ENCODE measurements around the gene DUXB. TPM values are rescaled to one million over a fixed set of nuclear protein-coding genes. Genes with fewer than 3 reads are reported as not detected.

DUXB gene
- total and polyA plus RNA-seq, 2 experiments from 2014 or later, result not detected

DNA sequence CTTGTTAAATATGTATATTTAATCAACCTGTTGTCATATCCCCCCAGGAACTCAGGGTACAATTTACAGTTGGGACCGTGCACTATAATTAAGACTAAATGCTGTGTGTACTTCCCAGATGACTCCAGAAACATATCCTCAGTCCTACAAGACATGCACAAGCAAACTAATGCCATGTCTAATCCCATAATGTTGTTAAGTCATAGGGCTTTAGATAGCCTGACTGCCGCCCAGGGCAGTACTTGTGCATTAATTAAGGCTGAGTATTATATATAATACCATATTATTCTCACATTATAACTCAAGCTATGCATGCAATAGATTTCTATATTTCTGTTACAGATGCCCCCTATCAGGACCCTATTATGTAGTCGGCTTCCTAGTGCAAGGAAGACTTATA, 45.1 kb upstream of the DUXB start:
- H3K4me1 Mint-ChIP-seq, result no peaks in the 10 kb centered on the region
- no peaks in the 10 kb centered on the region for H3K27me3 Mint-ChIP-seq (ENCODE audit: insufficient read depth, low read depth, poor library complexity)
- peaks cover 23% of the 10 kb centered on the region; the same call in 2 of the 3 replicates for H3K36me3 Mint-ChIP-seq (ENCODE audit: low read depth)
- no peaks in the 10 kb centered on the region for H3F3A ChIP-seq (replicated peaks; ENCODE audit: low read depth)
- H3K4me3 ChIP-seq, result no peak overlapping the region
- H3K4me2 ChIP-seq, result no peak overlapping the region
- H4K20me1 ChIP-seq (replicated peaks; ENCODE audit: insufficient read depth), result no peaks in the 10 kb centered on the region
- H3K4me3 Mint-ChIP-seq, result no peak overlapping the region
- DNase-seq (ENCODE audit: low spot score) (no peak), ATAC-seq (no peak)
- no peaks in the 10 kb centered on the region for H3K79me2 ChIP-seq (replicated peaks; ENCODE audit: insufficient read depth)
- no peak overlapping the region for H2AFZ ChIP-seq
- TF ChIP-seq CREB1 (CRISPR knock-in tag; IDR thresholded peaks at IDR 0.05; ENCODE audit: low read depth), result no peak
- no peak for TF ChIP-seq ZNF114 (CRISPR knock-in tag; IDR thresholded peaks at IDR 0.05)
- TF ChIP-seq NANOG (IDR thresholded peaks at IDR 0.05; ENCODE audit: borderline replicate concordance), result no peak
- TF ChIP-seq POLR2AphosphoS5 (IDR thresholded peaks at IDR 0.05; ENCODE audit: low read depth), result no peak
- TF ChIP-seq, protein P1, sequence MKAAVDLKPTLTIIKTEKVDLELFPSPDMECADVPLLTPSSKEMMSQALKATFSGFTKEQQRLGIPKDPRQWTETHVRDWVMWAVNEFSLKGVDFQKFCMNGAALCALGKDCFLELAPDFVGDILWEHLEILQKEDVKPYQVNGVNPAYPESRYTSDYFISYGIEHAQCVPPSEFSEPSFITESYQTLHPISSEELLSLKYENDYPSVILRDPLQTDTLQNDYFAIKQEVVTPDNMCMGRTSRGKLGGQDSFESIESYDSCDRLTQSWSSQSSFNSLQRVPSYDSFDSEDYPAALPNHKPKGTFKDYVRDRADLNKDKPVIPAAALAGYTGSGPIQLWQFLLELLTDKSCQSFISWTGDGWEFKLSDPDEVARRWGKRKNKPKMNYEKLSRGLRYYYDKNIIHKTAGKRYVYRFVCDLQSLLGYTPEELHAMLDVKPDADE (IDR thresholded peaks at IDR 0.05), result no peak
- TF ChIP-seq, protein P2, sequence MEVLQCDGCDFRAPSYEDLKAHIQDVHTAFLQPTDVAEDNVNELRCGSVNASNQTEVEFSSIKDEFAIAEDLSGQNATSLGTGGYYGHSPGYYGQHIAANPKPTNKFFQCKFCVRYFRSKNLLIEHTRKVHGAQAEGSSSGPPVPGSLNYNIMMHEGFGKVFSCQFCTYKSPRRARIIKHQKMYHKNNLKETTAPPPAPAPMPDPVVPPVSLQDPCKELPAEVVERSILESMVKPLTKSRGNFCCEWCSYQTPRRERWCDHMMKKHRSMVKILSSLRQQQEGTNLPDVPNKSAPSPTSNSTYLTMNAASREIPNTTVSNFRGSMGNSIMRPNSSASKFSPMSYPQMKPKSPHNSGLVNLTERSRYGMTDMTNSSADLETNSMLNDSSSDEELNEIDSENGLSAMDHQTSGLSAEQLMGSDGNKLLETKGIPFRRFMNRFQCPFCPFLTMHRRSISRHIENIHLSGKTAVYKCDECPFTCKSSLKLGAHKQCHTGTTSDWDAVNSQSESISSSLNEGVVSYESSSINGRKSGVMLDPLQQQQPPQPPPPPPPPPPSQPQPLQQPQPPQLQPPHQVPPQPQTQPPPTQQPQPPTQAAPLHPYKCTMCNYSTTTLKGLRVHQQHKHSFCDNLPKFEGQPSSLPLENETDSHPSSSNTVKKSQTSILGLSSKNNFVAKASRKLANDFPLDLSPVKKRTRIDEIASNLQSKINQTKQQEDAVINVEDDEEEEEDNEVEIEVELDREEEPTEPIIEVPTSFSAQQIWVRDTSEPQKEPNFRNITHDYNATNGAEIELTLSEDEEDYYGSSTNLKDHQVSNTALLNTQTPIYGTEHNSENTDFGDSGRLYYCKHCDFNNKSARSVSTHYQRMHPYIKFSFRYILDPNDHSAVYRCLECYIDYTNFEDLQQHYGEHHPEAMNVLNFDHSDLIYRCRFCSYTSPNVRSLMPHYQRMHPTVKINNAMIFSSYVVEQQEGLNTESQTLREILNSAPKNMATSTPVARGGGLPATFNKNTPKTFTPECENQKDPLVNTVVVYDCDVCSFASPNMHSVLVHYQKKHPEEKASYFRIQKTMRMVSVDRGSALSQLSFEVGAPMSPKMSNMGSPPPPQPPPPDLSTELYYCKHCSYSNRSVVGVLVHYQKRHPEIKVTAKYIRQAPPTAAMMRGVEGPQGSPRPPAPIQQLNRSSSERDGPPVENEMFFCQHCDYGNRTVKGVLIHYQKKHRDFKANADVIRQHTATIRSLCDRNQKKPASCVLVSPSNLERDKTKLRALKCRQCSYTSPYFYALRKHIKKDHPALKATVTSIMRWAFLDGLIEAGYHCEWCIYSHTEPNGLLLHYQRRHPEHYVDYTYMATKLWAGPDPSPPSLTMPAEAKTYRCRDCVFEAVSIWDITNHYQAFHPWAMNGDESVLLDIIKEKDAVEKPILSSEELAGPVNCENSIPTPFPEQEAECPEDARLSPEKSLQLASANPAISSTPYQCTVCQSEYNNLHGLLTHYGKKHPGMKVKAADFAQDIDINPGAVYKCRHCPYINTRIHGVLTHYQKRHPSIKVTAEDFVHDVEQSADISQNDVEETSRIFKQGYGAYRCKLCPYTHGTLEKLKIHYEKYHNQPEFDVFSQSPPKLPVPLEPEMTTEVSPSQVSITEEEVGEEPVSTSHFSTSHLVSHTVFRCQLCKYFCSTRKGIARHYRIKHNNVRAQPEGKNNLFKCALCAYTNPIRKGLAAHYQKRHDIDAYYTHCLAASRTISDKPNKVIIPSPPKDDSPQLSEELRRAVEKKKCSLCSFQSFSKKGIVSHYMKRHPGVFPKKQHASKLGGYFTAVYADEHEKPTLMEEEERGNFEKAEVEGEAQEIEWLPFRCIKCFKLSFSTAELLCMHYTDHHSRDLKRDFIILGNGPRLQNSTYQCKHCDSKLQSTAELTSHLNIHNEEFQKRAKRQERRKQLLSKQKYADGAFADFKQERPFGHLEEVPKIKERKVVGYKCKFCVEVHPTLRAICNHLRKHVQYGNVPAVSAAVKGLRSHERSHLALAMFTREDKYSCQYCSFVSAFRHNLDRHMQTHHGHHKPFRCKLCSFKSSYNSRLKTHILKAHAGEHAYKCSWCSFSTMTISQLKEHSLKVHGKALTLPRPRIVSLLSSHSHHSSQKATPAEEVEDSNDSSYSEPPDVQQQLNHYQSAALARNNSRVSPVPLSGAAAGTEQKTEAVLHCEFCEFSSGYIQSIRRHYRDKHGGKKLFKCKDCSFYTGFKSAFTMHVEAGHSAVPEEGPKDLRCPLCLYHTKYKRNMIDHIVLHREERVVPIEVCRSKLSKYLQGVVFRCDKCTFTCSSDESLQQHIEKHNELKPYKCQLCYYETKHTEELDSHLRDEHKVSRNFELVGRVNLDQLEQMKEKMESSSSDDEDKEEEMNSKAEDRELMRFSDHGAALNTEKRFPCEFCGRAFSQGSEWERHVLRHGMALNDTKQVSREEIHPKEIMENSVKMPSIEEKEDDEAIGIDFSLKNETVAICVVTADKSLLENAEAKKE (CRISPR knock-in tag; IDR thresholded peaks at IDR 0.05), result no peak
- TF ChIP-seq STAT1 (IDR thresholded peaks at IDR 0.05; ENCODE audit: unreplicated experiment), result no peak
- TF ChIP-seq, protein P3, sequence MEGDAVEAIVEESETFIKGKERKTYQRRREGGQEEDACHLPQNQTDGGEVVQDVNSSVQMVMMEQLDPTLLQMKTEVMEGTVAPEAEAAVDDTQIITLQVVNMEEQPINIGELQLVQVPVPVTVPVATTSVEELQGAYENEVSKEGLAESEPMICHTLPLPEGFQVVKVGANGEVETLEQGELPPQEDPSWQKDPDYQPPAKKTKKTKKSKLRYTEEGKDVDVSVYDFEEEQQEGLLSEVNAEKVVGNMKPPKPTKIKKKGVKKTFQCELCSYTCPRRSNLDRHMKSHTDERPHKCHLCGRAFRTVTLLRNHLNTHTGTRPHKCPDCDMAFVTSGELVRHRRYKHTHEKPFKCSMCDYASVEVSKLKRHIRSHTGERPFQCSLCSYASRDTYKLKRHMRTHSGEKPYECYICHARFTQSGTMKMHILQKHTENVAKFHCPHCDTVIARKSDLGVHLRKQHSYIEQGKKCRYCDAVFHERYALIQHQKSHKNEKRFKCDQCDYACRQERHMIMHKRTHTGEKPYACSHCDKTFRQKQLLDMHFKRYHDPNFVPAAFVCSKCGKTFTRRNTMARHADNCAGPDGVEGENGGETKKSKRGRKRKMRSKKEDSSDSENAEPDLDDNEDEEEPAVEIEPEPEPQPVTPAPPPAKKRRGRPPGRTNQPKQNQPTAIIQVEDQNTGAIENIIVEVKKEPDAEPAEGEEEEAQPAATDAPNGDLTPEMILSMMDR (conservative IDR thresholded peaks at IDR 0.05; ENCODE audit: low read depth in 2 of 2), result no peak
- H3K9me2 ChIP-seq (ENCODE audit: insufficient read depth), result no peaks in the 10 kb centered on the region
- H3K9me3 Mint-ChIP-seq, result peaks cover 95% of the 10 kb centered on the region
- no peaks in the 10 kb centered on the region for H3K4me1 ChIP-seq (ENCODE audit: insufficient read depth)
- no peaks in the 10 kb centered on the region for H3K36me3 ChIP-seq (ENCODE audit: insufficient read depth)
- H3K27ac ChIP-seq (ENCODE audit: low read depth), result no peak overlapping the region
- H3K27me3 ChIP-seq (ENCODE audit: insufficient read depth), result no peaks in the 10 kb centered on the region
- H3K27ac Mint-ChIP-seq, result no peak overlapping the region

All from GM23338 (cell line).